DOHH2 (cell line): ENCODE measurements around the gene MGAT3.

Experiments used
- CTCF ChIP-seq: fragments of 200-600 bp; sonication (generic); IDR thresholded peaks from one replicate; pipeline ENCODE4 v1.5.1; 2014; ENCODE audit warnings: antibody characterized with exemption, mild to moderate bottlenecking, low read depth, low read length; ENCODE audit not compliant: poor library complexity, severe bottlenecking
- EZH2phosphoT487 ChIP-seq: fragments of 200-600 bp; sonication (generic); IDR thresholded peaks from 2 replicates; pipeline ENCODE4 v1.6.1; 2017; ENCODE audit warnings: borderline replicate concordance, mild to moderate bottlenecking, antibody characterized with exemption, low read length, moderate library complexity, mixed read lengths

GRCh38 chr22:39449708-39450107, 7.1 kb upstream of the MGAT3 start:
- TF ChIP-seq CTCF (no peak), EZH2phosphoT487 (no peak)
